ENCODE data around the gene ZBTB38.
A peak's percentile ranks its signal among the peaks of the same experiment; 100 is the strongest.

The ZBTB38 gene

DNA sequence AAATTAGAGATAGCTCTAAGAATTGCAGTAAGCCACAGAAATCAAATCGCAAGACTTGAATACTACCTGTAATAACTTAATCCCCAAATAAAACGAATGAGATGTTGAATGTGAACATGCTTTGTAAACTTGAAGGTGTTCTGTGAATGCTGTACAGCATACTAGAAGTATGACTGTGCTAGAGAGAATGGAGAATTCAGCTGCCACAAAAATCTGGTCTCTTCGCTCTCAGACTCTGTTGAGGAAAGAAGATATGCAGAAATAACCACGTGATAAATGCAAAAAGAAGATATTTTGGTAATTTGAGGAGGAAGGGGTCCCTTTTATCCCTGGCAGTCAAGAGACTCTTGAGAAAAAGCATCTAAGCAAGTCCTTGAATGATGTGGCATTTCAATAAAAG is 37.3 kb downstream of the ZBTB38 start:
- H3K4me3 ChIP-seq (ENCODE audit: control insufficient read depth, low read depth, low read length): no peak overlapping the region
- TF ChIP-seq, protein P1, sequence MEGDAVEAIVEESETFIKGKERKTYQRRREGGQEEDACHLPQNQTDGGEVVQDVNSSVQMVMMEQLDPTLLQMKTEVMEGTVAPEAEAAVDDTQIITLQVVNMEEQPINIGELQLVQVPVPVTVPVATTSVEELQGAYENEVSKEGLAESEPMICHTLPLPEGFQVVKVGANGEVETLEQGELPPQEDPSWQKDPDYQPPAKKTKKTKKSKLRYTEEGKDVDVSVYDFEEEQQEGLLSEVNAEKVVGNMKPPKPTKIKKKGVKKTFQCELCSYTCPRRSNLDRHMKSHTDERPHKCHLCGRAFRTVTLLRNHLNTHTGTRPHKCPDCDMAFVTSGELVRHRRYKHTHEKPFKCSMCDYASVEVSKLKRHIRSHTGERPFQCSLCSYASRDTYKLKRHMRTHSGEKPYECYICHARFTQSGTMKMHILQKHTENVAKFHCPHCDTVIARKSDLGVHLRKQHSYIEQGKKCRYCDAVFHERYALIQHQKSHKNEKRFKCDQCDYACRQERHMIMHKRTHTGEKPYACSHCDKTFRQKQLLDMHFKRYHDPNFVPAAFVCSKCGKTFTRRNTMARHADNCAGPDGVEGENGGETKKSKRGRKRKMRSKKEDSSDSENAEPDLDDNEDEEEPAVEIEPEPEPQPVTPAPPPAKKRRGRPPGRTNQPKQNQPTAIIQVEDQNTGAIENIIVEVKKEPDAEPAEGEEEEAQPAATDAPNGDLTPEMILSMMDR (IDR thresholded peaks at IDR 0.05; ENCODE audit: control insufficient read depth, insufficient read depth, low read depth, low read length, missing control alignments): no peak
- DNase-seq (ENCODE audit: low read depth): no peak

DNA sequence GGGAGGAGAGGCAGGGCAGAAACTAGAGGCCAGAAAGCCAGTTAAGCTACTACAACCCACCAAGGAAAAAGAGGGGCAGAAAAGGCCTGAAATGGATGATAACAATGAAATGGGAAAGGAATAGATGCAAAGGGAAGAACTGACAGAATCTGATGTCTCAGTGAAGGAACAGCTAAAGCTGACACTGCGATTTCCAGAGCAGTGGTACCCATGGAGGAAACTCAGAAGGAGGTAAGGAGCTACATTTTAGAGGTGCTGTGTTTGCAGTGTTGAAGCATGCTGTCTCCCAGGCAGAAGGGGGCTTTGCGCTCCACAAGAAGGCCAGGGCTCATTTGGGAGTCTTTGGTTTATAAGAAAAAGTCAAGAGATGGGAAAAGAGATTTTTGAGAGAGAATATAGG is 38.0 kb downstream of the ZBTB38 start:
- DNase-seq (ENCODE audit: low read depth): no peak
- TF ChIP-seq, protein P1 (IDR thresholded peaks at IDR 0.05; ENCODE audit: control insufficient read depth, insufficient read depth, low read depth, low read length, missing control alignments): no peak
- H3K4me3 ChIP-seq (ENCODE audit: control insufficient read depth, low read depth, low read length): no peak overlapping the region

DNA sequence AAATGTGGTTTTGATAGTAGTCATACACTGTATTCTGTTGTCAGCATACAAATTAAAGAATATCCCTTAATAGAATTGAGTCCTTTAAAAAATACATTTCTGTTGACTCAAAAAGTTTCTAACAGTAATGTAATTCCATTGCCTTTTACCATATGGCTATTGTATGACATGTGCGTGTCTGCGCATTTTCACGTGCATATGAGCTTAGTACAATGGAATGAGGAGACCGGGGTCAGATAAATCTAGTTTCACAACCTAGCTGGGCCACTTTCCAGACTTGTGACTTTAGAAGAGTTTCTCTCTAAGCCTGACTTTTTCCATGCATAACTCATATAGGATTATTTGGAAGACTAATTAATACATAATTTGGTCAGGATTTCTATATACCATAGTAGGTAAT is 38.7 kb downstream of the ZBTB38 start:
- H3K4me3 ChIP-seq (ENCODE audit: control insufficient read depth, low read depth, low read length): no peak overlapping the region
- peak; percentile 95 for DNase-seq (ENCODE audit: low read depth)
- TF ChIP-seq, protein P1 (IDR thresholded peaks at IDR 0.05; ENCODE audit: control insufficient read depth, insufficient read depth, low read depth, low read length, missing control alignments): no peak

DNA sequence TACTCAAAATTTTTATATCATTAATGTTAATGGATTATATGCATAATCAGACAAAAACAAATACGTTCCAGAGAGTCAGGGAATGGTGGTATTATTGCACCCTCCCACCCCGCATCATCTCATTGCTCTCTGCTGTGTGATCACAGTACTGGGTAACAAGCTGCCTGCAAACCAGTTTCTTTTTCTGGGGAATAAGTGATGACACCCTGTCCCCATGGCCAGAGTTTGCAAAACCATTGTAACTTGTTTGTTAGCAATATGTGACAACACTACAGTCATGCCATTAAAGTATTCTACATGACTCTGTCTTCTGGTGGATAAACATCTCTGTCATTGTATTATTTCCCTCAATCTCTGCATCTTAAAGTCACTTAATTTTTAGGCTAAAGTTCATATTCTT is 39.5 kb downstream of the ZBTB38 start:
- no peak for DNase-seq (ENCODE audit: low read depth)
- TF ChIP-seq, protein P1 (IDR thresholded peaks at IDR 0.05; ENCODE audit: control insufficient read depth, insufficient read depth, low read depth, low read length, missing control alignments): no peak
- H3K4me3 ChIP-seq (ENCODE audit: control insufficient read depth, low read depth, low read length): no peak overlapping the region

DNA sequence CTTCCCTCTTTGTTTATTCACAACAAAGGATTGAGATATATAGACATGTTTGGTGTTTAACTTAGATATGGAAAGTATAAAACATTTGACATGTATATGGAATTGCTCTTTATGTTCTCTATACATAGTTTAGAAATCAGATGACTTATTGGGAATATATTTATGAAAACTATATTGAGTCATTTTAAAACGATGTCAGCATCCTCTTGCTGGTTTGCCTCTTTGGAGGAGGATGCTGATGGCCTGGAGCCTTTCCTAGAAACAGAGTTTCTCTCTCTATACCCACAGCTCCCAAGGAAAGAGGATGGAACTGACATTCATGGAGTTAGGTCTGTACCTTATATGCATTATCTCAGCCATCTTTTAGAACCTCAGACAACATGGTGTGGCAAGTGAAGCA is 40.3 kb downstream of the ZBTB38 start:
- H3K4me3 ChIP-seq (ENCODE audit: control insufficient read depth, low read depth, low read length): no peak overlapping the region
- no peak for DNase-seq (ENCODE audit: low read depth)
- TF ChIP-seq, protein P1 (IDR thresholded peaks at IDR 0.05; ENCODE audit: control insufficient read depth, insufficient read depth, low read depth, low read length, missing control alignments): no peak

DNA sequence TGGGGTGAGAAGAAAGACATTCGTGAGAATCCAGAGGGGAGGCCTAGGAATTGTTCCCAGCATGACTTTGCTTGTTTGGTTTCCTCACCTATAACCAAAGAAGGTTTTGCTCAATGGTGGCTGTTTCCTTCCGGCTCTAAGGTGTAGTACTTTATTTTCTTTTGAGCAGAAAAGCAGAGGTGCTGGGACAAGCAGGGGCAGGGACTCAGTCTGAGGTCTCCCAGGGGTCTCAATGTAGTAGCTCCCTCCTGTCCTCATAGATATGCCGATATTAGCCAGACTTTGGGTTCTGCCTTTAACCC is 41.6 kb downstream of the ZBTB38 start:
- DNase-seq (ENCODE audit: low read depth): no peak
- TF ChIP-seq, protein P1 (IDR thresholded peaks at IDR 0.05; ENCODE audit: control insufficient read depth, insufficient read depth, low read depth, low read length, missing control alignments): no peak

DNA sequence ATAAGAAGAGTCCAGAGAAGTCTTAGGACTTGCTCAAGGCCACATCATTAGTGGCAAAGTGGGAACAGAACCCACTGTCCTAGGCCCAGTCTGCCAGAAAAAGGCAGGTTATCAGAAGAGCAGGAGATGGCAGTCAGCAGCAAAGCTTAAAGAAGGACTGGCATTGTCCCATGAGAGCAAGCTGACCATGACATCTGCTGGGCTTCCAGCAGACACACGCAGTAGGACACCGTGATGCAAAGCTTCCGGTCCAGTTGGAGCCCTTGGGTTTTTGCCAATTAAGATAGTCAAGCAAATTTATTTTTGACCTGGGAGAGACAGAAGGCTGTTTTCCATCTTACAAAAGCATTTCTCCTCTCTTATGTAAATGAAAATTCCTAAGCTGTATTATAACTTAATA is 42.1 kb downstream of the ZBTB38 start:
- TF ChIP-seq, protein P1 (IDR thresholded peaks at IDR 0.05; ENCODE audit: control insufficient read depth, insufficient read depth, low read depth, low read length, missing control alignments): peak; percentile 5
- DNase-seq (ENCODE audit: low read depth): no peak
- H3K4me3 ChIP-seq (ENCODE audit: control insufficient read depth, low read depth, low read length): no peak overlapping the region

More for the DNA sequence above, 41.6 kb downstream of the ZBTB38 start:
- no peak overlapping the region for H3K4me3 ChIP-seq (ENCODE audit: control insufficient read depth, low read depth, low read length)

Data from AG09309 (cell line).